SK-N-SH (cell line): Measurements from ENCODE around the gene MYO10.

ENCODE experiments used
- CTCF ChIP-seq: fragments of 200-600 bp; sonication (generic); IDR thresholded peaks from 2 replicates; pipeline ENCODE4 v1.6.1; 2017; ENCODE audit warnings: antibody characterized with exemption, mild to moderate bottlenecking, moderate library complexity
- MAX ChIP-seq: IDR thresholded peaks from 2 replicates; pipeline ENCODE4 v1.4.0; 2012; ENCODE audit warnings: low read depth
- REST ChIP-seq: IDR thresholded peaks from 2 replicates; pipeline ENCODE4 v1.6.1; 2012; ENCODE audit warnings: mild to moderate bottlenecking, low read depth, low read length, moderate library complexity
- SMC3 ChIP-seq: IDR thresholded peaks from 2 replicates; pipeline ENCODE4 v1.6.1; 2012; ENCODE audit warnings: low read depth, low read length, improper control_type of control experiment
- TEAD4 ChIP-seq: IDR thresholded peaks from 2 replicates; pipeline ENCODE4 v1.4.0; 2012; ENCODE audit warnings: mild to moderate bottlenecking, borderline replicate concordance; ENCODE audit not compliant: insufficient read depth
- USF1 ChIP-seq: IDR thresholded peaks from 2 replicates; pipeline ENCODE4 v1.4.0; 2012; ENCODE audit warnings: low read depth, borderline replicate concordance

- TF ChIP-seq CTCF (no peak), USF1 (no peak), SMC3 (no peak), REST (no peak), MAX (no peak), TEAD4 (no peak)
Measured at GRCh38 chr5:16665601-16666000, 270.5 kb downstream of the MYO10 start.
